Measurements from ENCODE around the gene MSANTD2. TPM values are rescaled to one million over a fixed set of nuclear protein-coding genes. Genes with fewer than 3 reads are reported as not detected.

The MSANTD2 gene
- total and polyA plus RNA-seq, 9 of the 15 experiments (the other 6 are each of a cell fraction or from before 2014, with no cell fraction given), result 1.3 to 9.9 (median 5.3) TPM

- no peak for TF ChIP-seq MCM7 (IDR thresholded peaks at IDR 0.05)
- TF ChIP-seq ATF3 (IDR thresholded peaks at IDR 0.05), result no peak
- TF ChIP-seq ATF3 (CRISPR knock-in tag; conservative IDR thresholded peaks at IDR 0.05), result no peak
- no peak for TF ChIP-seq POLR3G (IDR thresholded peaks at IDR 0.05; ENCODE audit: extremely low read depth, insufficient read length, insufficient replicate concordance)
Observed at GRCh38 chr11:124766156-124766555, 34.0 kb downstream of the MSANTD2 start (continued).

- peak overlapping the region; percentile 95 for H2AFZ ChIP-seq (ENCODE audit: low read depth, low read length)
- BruUV-seq (replicated peaks), result no TSS peak
- peaks cover 0 to 34% of the 10 kb centered on the region in 2 experiments; a peak in 4 of 5 replicates for H3K4me1 ChIP-seq (replicated peaks in 1 of 2; ENCODE audit: control insufficient read depth in 2 of 2, insufficient read depth in 2 of 2, low read length in 2 of 2)
- no peaks in the 10 kb centered on the region for H3K79me2 ChIP-seq (ENCODE audit: control insufficient read depth, insufficient read depth, low read length)
- peak; percentile 78 for FAIRE-seq
- H3K27ac ChIP-seq (ENCODE audit: extremely low read depth, low read depth, low read length), result no peak overlapping the region
- H3K27me3 ChIP-seq (ENCODE audit: control insufficient read depth in 2 of 2, insufficient read depth in 2 of 2, low read length in 2 of 2), result peaks cover 0 to 22% of the 10 kb centered on the region in 2 experiments; a peak in 2 of 5 replicates
- CTCF ChIA-PET (ENCODE audit: low intra/inter-chr PET ratio), result interaction anchor here (0.6 to 2.6 kb wide), 6 partner anchors 30 to 674 kb away, joined by 3 to 24 read pairs (median 12); no protein-coding TSS in a partner anchor
- in situ Hi-C loops (cut with MboI) (loop anchor here (10.0 kb wide), 2 partner anchors 89 to 349 kb away; partner anchors contain the start of genes SIAE and SPA17), intact Hi-C loops (cut with micrococcal nuclease) (loop anchor here (1.0 to 10.0 kb wide), 5 partner anchors 30 to 349 kb away; no protein-coding TSS in a partner anchor)
- POLR2A ChIA-PET, result interaction anchor here (0.7 to 0.9 kb wide), 2 partner anchors 29 to 30 kb away, joined by 3 read pairs; no protein-coding TSS in a partner anchor
- H3K4me2 ChIP-seq (ENCODE audit: insufficient read depth, low read length), result peak overlapping the region; percentile 93
- WGBS (ENCODE audit: insufficient coverage, low coverage, missing lambda C conversion rate), result 1% methylated on average over 20 of the region's 21 CpGs
- ATAC-seq, result peak; percentile 75
- H3K9ac ChIP-seq (ENCODE audit: insufficient read depth in 1 of 2, low read depth in 2 of 2, low read length in 2 of 2), result peak overlapping the region; percentile 45 to 91
- H3K9me1 ChIP-seq (ENCODE audit: control insufficient read depth, insufficient read depth, low read length), result no peaks in the 10 kb centered on the region
- H4K20me1 ChIP-seq (replicated peaks; ENCODE audit: control insufficient read depth, insufficient read depth, low read length), result no peaks in the 10 kb centered on the region
- no peaks in the 10 kb centered on the region for H3K9me3 ChIP-seq (replicated peaks; ENCODE audit: control insufficient read depth, insufficient read depth, low read depth, low read length)
- DNase-seq (ENCODE audit: extremely low read depth in 1 of 4, low spot score in 3 of 4), result peak; percentile 62 to 87 (median 66)
- H3K4me3 ChIP-seq, result peak overlapping the region; percentile 46
- H3K36me3 ChIP-seq (ENCODE audit: control insufficient read depth, insufficient read depth, low read length), result peaks cover 3% of the 10 kb centered on the region; the same call in 1 of the 3 replicates
- TF ChIP-seq ZNF239 (CRISPR knock-in tag; IDR thresholded peaks at IDR 0.05), result no peak
- TF ChIP-seq ATF6 (CRISPR knock-in tag; IDR thresholded peaks at IDR 0.05), result 0 out of 2 replicates have a peak, but pooled peaks have one; percentile 59
- no peak for TF ChIP-seq HDAC3 (IDR thresholded peaks at IDR 0.05; ENCODE audit: borderline replicate concordance, partially characterized antibody)
- peak; percentile 97 for TF ChIP-seq ZNF384 (IDR thresholded peaks at IDR 0.05; ENCODE audit: low read depth, low read length)
- peak; percentile 25; the same call in 1 of the 2 replicates for TF ChIP-seq ATF7 (IDR thresholded peaks at IDR 0.05)
- no peak for TF ChIP-seq JUNB (CRISPR knock-in tag; conservative IDR thresholded peaks at IDR 0.05)
- TF ChIP-seq NFIC (IDR thresholded peaks at IDR 0.05), result 0 out of 2 replicates have a peak, but pooled peaks have one; percentile 3
- no peak for TF ChIP-seq NCOA1 (IDR thresholded peaks at IDR 0.05; ENCODE audit: low read depth)
- TF ChIP-seq EGR1 (conservative IDR thresholded peaks at IDR 0.05), result peak; percentile 50
Observed at GRCh38 chr11:124763156-124763947, 36.9 kb downstream of the MSANTD2 start.
